Stimulated activated CD8-positive, alpha-beta memory T cell treated with anti-CD3 and anti-CD28 coated beads, Interleukin-7, amount 100 ng/mL, for 24 hours (primary cell): ENCODE data around the gene MDC1.

Experiments
- DNase-seq: peaks from one replicate; pipeline ENCODE4 v3.0.0-alpha.2; 2020; ENCODE audit warnings: low read depth

The MDC1 gene

GRCh38 chr6:30747300-30747687, 30.2 kb upstream of the MDC1 start:
- DNase-seq = no peak

DNA sequence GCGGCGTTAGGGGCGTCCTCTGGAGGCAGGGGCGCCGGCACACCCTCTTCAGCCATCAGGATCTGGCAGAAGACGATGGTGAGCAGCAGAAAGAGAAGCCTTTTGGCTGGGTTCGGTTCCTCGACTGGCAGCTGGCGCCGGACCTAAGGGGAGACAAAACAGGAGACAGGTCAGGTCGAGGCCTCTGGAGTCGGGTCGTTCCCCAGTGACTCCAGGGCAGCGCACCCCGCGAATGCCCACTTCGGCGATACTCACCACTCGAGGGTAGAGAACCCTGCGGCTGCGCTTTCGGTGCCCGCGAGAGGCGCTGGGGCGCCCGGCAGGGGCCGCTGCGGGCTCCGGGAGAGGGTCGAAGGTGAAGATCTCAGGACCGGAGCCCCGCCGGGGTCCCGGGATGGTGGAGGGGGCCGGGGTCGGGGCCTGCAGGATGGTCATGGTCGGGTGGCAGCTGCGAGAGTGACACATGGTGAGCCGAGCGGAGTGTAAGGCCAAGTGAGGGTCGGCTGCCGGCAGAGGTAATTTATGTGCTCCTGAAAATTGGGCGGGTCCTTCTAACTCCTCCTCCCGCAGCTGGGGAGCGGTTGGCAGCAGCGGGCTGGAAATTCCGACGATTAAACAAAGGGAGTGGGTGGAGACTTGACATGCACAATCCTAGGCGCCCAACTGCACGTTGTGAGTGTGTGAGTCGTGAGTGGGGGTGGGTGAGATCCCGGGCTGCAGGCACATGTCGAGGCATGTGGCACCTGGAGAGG, 27.1 kb upstream of the MDC1 start, which contains the start of gene IER3:
Gene IER3, minus strand, starts transcription at position 494 of the 752 bp plus-strand sequence. Its CDS starts 29 bp downstream, at position 465.
- DNase-seq = peak; percentile 75

DNA sequence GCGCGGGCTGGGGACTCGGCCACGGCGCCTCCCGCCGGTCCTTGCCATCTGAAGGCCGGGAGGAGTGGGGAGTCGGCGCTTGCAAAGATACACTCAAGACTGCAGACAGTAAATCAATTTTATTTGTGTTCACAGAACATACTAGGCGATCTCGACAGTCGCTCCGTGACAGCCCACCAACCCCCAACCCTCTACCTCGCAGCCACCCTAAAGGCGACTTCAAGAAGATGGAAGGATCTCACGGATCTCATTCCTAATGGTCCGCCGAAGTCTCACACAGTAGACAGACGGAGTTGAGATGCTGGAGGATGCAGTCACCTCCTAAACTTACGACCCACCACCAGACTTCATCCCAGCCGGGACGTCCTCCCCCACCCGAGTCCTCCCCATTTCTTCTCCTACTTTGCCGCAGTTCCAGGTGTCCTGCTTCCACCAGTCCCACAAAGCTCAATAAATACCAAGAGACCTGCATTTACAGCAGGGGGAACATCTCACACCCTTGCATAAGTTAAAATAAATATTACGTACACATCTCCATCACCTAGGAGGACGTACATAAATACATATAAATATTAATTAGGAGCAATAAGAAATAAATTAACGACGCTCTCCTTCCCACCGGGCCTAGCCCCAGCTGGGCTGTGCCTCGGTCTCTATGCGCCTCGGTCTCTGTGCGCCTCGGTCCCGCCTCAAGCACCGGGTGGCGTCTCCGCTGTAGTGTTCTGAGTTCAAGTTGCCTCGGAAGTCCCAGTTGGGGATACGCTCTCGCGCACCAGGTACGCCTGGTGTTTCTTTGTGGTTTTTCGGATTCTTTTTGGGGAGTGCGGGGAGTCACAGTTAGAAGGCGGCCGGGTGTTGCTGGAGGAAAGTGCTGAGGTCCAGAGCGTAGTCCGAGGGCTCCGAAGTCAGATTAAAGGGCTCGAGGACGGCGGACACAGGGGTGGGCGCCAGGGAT, 26.3 kb upstream of the MDC1 start:
- DNase-seq = no peak

- peak; percentile 89 for DNase-seq
Observed at GRCh38 chr6:30742316-30743098, 25.4 kb upstream of the MDC1 start, which contains the start of gene FLOT1. Gene FLOT1 (minus strand): TSS chr6:30742687. CDS start chr6:30742189, 498 bp downstream.

DNA sequence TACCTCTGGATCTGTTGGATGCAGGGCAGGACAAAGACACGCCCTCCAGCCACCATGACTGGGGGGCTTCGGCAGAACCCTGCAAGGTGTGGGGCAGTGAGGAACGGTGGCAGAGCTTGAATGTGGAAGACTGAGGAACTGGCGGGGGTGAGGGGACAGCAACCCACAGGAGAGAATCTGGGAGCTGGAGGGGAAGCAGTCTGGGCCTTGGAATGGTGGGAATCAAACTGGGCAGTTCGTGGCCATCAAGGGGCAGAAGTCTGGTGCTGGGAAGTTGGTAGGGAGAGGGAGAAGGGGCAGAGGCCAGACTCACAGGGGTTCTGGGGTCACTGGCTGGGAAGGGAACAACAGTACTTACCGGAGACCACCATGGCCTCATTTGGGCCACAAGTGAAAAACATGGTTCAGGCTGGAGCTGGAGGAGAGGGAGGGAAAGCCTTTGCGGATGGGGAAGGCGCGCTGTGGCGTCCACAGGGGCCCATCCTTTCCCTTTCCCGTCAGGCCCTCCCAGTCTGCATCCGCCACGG, 24.8 kb upstream of the MDC1 start:
- DNase-seq = no peak

- no peak for DNase-seq
Observed at GRCh38 chr6:30741063-30741779, 24.1 kb upstream of the MDC1 start.

- no peak for DNase-seq
Observed at GRCh38 chr6:30740540-30740870, 23.4 kb upstream of the MDC1 start.

DNA sequence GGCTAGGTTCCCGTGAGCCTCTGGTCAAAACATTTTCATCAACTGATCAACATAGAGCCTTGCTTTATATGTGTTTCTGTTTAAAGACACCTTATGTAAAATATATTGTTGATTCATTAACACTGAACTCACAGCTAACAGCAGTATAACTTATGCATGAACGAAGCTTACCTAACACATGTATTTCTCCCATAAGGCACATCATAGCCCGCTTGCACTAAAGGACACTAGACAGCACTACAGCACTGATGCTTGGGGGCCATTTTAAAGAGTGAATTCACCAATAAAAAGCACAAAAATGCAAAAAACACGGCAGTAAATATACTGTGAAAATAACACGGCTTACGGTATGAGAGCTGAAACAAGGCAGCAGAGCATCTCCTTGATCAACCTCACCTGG, 21.5 kb upstream of the MDC1 start:
- no peak for DNase-seq

DNA sequence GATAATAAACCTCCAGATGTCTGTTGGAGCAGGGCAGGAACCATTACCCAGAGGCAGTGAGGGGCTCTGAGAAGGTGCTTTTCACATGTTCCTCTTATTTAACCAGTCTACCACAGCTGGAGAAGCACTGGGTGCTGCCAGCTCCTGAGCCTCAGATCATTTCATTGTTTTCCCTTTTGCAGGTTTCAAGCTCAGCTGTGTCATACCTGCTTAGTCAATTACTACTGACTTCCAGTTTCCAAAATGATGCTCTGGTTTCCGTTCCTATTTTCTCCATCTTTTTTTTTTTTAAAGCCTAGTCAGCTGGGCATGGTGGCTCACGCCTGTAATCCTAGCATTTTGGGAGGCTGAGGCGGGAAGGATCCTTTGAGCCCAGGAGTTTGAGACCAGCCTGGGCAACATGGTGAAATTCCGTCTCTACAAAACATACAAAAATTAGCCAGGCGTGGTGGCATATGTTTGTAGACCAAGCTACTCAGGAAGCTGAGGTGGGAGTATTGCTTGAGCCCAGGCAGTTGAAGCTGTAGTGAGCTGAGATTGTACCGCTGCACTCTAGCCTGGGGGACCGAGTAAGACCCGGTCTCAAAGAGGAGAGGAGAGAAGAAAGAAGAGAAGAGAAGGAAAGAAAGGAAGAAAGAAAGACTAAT, 18.7 kb upstream of the MDC1 start:
- no peak for DNase-seq

DNA sequence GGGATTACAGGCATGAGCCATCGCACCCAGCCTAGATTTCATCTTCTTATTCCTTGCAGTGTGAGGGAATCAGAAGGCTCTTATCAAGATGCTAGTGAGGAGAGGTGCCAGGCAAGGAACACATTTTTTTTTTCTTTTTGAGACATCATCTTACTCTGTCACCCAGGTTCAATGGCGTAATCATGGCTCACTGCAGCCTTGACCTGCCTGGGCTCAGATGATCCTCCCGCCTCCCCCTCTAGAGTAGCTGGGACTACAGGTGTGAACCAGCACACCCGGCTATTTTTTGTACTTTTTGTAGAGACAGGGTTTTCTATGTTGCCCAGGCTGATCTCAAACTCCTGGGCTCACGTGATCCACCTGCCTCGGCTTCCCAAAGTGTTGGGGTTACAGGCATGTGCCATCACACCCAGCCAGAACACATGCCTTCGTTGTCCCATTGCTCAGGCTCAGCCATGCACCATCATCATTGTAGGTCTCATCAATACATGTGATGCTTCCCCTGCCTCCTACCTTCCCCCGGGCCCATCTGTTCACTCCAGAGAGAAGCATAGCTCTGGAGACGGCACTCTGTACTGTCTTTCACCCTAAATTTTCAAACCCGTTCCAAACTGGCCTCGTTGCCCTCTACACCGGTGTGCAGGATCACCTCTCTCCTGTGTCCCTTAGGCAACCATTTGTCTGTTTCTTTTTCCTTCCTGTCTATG, 15.3 kb upstream of the MDC1 start:
- no peak for DNase-seq

DNA sequence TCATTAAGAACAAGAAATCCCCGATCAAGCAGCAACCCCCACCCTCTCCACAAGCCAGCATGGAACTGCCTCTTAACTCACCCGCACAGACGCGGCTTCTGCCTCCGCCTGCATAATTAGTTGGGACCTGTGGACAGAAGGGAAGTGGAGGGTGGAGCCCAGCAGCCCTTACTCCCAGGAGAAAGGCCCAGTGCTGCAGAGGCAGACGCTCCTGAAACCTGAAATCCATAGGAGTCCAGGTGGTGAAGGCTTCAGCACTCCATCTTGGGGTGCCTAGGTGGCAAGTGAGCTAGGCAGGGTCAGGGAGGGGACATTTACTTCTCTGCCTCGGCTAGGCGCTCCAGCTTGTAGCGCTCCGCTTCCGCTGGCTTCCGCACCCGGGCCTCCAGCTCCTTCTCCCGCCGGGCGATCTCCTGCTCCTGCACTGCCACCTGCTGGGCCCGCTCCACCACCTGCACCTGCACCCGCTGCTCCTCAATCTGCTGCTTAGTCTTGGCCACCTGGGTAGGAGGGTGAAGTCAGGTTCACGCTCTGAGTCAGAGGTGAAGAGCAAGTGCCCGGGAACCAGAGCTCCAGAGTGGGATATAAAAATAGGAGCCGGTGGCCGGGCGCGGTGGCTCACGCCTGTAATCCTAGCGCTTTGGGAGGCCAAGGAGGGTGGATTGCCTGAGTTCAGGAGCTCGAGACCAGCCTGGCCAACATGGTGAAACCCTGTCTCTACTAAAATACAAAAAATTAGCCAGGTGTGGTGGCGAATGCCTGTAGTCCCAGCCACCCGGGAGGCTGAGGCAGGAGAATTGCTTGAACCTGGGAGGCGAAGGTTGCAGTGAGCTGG, 13.7 kb upstream of the MDC1 start:
- DNase-seq = peak; percentile 67

DNA sequence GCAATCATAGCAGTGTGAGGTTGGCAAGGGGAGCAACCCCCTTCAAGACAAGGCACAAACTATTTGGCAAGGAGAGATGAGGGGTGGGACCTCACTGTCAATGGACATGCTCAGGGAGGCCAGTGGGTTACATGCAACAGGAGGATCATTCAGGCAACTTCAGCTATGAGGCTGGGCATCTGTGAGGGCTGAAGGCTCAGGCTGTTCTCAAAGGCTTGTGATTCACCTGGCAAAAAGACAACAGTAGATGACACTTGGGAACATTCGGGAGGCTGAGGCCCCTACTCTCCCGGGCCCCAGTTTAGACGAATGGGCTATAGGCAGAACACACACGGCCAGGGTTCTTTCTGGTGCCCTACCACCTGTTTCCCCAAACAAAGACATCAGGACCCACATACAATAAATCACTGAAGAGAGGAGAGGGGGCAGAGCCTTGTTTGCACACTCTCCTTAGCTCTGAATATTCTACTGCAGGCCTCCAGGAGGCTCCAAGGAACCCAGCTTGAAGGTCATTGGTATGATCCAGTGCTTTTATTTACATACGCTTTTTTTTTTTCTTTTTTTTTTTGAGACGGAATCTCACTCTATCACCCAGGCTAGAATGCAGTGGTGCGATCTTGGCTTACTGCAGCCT, 11.0 kb upstream of the MDC1 start:
- no peak for DNase-seq

GRCh38 chr6:30726506-30727413, 9.7 kb upstream of the MDC1 start:
- no peak for DNase-seq

DNA sequence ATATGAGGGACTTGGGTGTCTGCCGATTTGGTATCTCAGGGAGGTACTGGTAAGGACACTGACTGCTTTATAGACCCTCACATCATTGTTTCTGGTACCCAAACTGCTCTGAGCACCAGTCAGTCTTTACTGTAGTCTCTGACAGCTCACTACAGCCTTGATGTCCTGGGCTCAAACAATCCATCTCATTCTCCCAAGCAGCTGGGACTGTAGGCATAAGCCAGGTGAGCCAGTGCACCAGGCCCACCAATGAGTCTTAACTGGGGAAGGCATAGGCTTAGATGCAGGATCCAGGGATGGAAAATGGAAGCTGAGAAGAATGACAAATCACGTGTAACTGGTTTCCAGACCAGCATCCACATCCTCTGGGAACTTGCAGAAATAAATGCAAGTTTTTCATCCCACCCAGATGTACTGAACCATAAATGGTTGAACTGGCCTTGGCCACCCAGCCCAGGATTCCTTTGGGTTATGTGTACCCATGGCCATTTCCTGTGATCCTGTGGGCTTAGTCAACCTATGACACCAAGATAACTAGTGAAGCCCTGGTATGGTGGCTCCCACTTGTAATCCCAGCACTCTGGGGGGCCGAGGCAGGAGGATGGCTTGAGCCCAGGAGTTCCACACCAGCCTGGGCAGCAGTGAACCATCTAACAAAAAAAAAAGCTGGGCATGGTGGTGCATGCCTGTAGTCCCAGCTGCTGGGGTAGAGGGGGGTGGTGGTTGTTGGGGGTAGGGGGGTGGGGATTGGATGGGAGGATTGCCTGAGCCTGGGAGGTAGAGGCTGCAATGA, 8.8 kb upstream of the MDC1 start:
- DNase-seq = no peak

DNA sequence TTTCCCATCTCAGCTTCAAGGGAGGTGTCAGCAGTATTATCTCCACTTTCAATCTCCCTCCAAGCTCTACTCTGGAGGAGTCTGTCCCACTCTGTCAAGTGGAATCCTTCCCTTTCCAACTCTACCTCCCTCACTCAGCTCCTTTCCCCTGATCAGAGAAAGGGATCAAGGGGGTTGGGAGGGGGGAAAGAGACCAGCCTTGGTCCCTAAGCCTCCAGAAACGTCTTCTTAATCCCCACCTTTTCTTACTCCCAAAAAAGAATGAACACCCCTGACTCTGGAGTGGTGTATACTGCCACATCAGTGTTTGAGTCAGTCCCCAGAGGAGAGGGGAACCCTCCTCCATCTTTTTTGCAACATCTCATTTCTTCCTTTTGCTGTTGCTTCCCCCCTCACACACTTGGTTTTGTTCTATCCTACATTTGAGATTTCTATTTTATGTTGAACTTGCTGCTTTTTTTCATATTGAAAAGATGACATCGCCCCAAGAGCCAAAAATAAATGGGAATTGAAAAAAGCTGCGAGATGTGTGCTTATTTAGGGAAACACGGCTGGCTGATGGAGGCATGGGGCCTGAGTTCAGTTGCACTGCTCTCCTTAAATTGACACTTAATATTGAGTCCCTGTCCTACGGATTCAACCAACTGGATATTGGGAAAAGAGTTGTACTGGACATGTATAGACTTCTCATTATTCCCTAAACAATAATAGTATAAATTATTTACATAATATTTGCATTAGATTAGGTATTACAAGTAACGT, 8.0 kb upstream of the MDC1 start:
- no peak for DNase-seq
